Measurements from ENCODE around the gene PPY.
"Not testable (repeated sequence)": the region's sequence is repeated elsewhere in the genome, so short reads cannot be mapped to it uniquely, and the experiment has no call there.

PPY gene

DNA sequence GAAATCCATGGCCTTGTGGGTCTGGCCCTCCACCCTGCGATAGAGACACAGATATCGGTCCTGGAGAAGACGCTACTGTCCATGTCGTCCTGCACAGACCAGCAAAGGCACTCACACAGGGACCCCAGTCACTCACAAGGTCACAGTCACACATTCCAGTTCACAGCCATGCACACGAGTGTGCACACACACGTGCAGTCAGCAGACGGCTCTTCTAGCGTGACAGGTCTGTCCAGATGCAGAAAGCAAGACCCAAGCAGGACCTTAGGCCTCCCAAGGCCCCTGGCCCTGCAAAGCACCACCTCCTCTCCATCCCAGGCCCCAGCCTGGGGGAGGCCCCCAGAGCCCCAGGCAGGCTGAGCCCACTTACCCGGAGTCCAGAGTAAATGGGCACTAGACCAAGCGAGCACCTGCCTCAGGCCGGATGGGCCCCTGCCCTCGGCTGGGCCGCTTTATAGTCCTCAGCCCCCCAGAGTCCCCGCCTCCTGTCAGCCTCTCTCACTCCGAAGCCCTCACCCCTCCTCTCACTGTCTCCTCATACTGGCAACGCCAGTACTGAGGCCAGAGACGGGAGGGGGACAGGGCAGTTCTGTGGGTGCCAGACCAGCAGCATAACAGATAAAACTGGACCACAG, at the start of gene PPY:
Gene PPY, minus strand, starts transcription at position 426 of the 635 bp plus-strand sequence. CDS start 822 bp downstream, outside the sequence.
- no peak for DNase-seq (ENCODE audit: low read depth, low spot score)

GRCh38 chr17:43988301-43988700, 46.0 kb upstream of the PPY start:
- DNase-seq (ENCODE audit: low read depth, low spot score) = no peak

DNA sequence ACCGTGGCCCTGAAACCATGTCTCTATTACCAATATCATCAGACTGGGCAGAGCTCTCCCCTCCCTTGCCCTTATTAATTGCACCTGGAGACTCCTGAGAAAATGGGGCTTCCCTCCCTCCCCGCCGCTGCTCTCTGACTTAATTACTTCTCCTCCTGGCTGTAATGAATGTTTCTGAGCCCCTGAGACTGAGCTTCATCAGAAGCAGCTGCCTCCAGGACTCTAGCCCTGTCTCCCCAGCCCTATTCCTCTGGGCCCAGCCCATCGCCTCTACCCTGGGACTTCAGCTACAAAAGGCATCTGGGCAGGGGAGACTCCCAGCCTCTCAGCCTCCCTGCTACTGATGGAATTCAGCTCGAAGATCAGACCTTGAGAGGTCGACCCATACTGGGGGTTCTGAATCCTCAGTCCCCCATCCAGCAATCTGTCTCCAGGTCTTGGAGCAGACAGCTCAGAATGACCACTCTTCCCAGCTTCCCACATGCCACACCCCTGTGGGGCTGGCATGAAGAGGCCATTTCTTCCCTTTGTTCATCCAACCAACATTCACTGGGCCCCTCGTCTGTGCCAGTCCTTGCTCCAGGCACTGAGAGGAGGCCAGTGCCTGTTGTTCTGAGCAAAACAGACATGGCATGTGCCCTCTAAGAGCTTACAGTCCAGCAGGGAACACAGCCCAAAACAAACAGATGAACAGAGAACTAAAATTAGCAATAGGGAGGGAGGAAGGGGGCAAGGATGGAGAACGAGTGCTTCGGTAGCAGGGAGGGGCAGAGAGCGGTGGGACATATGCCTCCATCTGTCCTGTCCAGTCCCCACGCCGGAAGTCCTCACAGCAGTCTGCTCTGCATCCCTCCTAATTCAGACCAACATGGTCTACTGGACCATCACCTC, 45.1 kb upstream of the PPY start:
- no peak for DNase-seq (ENCODE audit: low read depth, low spot score)

- no peak for DNase-seq (ENCODE audit: low read depth, low spot score)
These were observed 44.1 kb upstream of the PPY start for GRCh38 chr17:43986225-43986981.

DNA sequence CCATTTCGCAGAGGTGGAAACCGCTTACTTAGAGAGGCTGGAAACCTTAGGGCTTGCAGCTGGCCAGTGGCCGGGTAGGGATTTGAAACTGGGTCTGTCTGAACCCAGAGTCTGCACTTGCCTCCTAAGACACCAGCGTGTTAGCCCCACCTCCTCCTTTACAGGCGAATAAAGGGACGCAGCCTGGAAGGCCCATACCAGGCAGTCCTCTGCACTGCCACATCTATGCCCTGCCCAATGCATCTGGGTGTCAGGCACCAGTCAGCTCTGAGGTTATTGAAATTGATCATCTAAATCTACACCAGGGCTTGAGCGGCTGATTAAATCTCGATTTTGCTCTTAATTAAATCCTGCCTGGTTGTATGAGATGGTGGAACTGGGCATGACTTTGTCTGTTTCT, 42.2 kb upstream of the PPY start:
- DNase-seq (ENCODE audit: low read depth, low spot score) = no peak

- DNase-seq (ENCODE audit: low read depth, low spot score) = peak; percentile 27
These were observed 41.5 kb upstream of the PPY start for GRCh38 chr17:43983515-43984411.

- DNase-seq (ENCODE audit: low read depth, low spot score) = no peak
These were observed 40.9 kb upstream of the PPY start for GRCh38 chr17:43983196-43983514.

GRCh38 chr17:43982171-43982570, 39.9 kb upstream of the PPY start:
- DNase-seq (ENCODE audit: low read depth, low spot score) = no peak

DNA sequence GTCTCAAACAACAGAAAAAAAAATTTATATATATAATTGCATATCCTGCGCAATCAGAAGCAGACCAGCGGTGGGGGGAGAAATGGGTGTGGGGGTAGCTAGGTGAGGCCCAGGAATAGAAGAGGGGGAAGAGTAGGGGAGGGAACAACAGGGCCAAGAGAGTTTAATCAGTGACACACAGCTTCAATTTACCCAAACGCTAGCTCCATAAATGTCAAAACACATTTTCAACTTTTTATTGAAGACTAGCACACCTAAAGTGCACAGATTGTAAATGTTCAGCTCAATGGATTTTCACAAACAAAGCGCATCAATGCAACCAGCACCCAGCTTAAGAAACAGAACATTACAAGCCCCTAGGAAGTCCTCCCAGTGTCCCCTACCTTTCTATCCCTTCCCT, 37.4 kb upstream of the PPY start:
- DNase-seq (ENCODE audit: low read depth, low spot score) = no peak

DNA sequence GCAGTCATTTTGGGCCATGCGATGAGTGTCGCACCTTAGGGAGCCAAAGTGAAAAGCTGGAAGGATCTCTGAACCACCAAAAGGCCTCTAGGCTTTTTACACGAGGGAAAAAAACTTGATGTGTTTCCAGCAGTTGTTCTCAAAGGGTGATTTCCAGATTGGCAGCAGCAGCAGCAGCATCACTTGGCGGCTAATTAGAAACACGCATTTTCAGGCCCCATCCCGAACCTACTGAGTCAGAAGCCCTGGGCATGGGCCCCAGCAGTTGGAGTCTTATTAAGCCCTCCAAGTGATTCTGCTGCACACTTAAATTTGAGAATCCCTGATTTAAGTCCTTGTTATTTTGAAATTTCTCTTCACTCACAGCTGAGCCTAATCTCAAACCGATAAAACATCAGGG, 36.7 kb upstream of the PPY start:
- no peak for DNase-seq (ENCODE audit: low read depth, low spot score)

- no peak for DNase-seq (ENCODE audit: low read depth, low spot score)
These were observed 35.8 kb upstream of the PPY start for GRCh38 chr17:43978078-43978477.

GRCh38 chr17:43976963-43977837, 34.9 kb upstream of the PPY start:
- no peak for DNase-seq (ENCODE audit: low read depth, low spot score)

DNA sequence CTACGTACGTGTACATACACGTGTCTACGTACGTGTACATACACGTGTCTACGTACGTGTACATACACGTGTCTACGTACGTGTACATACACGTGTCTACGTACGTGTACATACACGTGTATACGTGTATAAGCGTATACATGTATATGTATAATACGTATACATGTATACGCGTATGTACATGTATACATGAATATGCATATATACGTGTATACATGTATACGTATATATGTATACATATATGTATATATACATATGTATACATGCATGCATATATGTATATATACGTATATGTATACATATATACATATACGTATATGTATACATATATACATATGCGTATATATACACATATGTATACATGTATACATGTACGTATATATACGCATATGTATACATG, 33.6 kb upstream of the PPY start:
- no peak for DNase-seq (ENCODE audit: low read depth, low spot score)

DNA sequence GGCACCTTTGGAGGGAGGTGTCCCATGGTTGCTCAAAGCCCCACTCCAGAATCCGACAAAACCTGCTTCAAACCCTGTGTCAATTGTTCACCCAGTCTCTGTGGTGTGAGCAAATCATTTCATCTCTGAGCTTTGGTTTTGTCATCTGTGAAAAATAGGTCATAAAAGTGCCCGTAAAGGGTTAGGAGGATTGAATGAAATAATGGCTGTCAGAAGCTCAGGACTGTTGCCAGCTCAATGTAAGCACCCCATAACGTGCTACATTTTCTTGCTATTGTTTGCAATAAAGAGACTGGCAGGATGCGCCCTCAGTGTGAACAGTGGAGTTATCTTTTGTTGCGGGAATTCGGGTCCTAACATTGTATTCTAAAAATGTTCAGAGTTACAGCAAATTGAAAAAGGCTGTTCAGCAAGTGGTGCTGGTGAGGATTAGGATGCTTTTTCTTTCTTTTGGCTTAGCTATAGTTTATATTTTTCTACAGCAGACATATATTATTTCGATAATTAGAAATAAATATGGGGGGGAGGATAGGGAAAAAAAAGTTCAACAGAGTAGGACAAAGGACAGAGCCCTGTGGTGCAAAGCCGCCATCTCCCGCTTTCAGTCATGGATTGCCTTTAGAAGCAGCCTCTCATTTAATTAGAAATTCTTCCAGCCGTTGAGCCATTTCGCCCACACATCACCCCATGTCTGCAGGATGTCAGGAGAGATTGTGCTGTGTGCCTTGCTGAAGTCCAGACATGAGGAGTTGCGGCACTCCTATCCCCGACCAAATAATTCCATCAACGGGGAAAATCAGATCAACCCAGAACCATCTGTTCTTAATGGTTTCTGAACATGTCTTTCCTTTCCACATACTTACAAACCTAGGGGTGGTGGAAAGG, 32.3 kb upstream of the PPY start:
- no peak for DNase-seq (ENCODE audit: low read depth, low spot score)

GRCh38 chr17:43972444-43973212, 30.4 kb upstream of the PPY start:
- DNase-seq (ENCODE audit: low read depth, low spot score) = not testable (repeated sequence)

DNA sequence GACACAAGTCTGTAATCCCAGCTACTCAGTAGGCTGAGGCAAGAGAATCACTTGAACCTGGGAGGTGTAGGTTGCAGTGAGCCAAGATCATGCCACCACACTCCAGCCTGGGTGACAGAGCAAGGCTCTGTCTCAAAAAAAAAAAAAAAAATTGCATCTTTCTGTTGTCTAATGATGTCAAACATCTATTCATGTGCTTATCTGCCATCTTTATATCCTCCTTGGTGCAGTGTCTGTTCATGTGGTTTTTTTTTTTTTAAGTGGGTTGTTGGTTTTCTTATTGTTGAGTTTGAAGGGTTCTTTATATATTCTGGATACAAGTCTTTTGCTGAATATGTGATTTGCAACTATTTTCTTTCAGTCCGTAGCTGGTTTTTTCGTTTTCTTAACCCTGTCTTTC, 29.2 kb upstream of the PPY start:
- DNase-seq (ENCODE audit: low read depth, low spot score) = not testable (repeated sequence)

GRCh38 chr17:43970366-43970765, 28.1 kb upstream of the PPY start:
- no peak for DNase-seq (ENCODE audit: low read depth, low spot score)

- DNase-seq (ENCODE audit: low read depth, low spot score) = no peak
These were observed 25.1 kb upstream of the PPY start for GRCh38 chr17:43967251-43967875.
